HepG2 (cell line): Measurements from ENCODE around the gene DAD1. TPM values are rescaled to one million over a fixed set of nuclear protein-coding genes. Genes with fewer than 3 reads are reported as not detected.
A peak's percentile ranks its signal among the peaks of the same experiment; 100 is the strongest.

Source experiments
- CBX2 ChIP-seq, 2 experiments: fragments of 200-600 bp in 1 of 2; sonication (generic); formaldehyde crosslinking in 1 of 2; IDR thresholded peaks; 2 replicates each; pipeline versions ENCODE4 v1.7.0 to v1.8.1; 2018 to 2022; ENCODE audit warnings: low read depth in 2 of 2, low read length in 1 of 2, mild to moderate bottlenecking in 1 of 2, missing genetic modification reagents in 1 of 2
- ESRRA ChIP-seq: sonication (generic); formaldehyde crosslinking; IDR thresholded peaks from 2 replicates; pipeline ENCODE4 v1.5.1; 2020; ENCODE audit warnings: mild to moderate bottlenecking, low read depth, missing genetic modification reagents
- HNF1A ChIP-seq, 2 experiments: sonication (generic) in 1 of 2; formaldehyde crosslinking in 1 of 2; IDR thresholded peaks; 2 replicates each; pipeline versions ENCODE4 v1.4.0 to v1.6.1; 2016 to 2020; ENCODE audit warnings: borderline replicate concordance in 1 of 2, low read depth in 1 of 2, mild to moderate bottlenecking in 1 of 2, missing genetic modification reagents in 1 of 2
- NCOA2 ChIP-seq: sonication (generic); formaldehyde crosslinking; IDR thresholded peaks from 2 replicates; pipeline ENCODE4 v1.8.0; 2022; ENCODE audit warnings: inconsistent platforms
- NR2F6 ChIP-seq, 2 experiments: IDR thresholded peaks; 2 replicates each; pipeline ENCODE4 v1.6.1; 2016; ENCODE audit warnings: antibody characterized with exemption in 1 of 2, mild to moderate bottlenecking in 1 of 2
- RARA ChIP-seq: IDR thresholded peaks from 2 replicates; pipeline ENCODE4 v1.6.1; 2016; ENCODE audit warnings: missing genetic modification reagents, missing compliant biosample characterization
- RBFOX2 ChIP-seq: fragments of 200-400 bp; formaldehyde crosslinking; IDR thresholded peaks from 2 replicates; pipeline ENCODE4 v1.6.1; 2017; ENCODE audit warnings: low read depth, mild to moderate bottlenecking, low read length
- SAP130 ChIP-seq: IDR thresholded peaks from 2 replicates; pipeline ENCODE4 v1.6.1; 2016; ENCODE audit warnings: low read depth
- SOX13 ChIP-seq, 3 experiments: fragments of 450-650 bp in 1 of 3; sonication (generic) in 1 of 3; formaldehyde crosslinking in 1 of 3; IDR thresholded peaks in 2 of 3; conservative IDR thresholded peaks in 1 of 3; 2 replicates each; pipeline versions ENCODE4 v1.5.0 to v1.6.1; 2016 to 2020; ENCODE audit warnings: antibody characterized with exemption in 1 of 3, mild to moderate bottlenecking in 1 of 3, missing compliant biosample characterization in 1 of 3, missing genetic modification reagents in 1 of 3, moderate library complexity in 1 of 3
- SRF ChIP-seq: IDR thresholded peaks from 2 replicates; pipeline ENCODE4 v1.6.1; 2011; ENCODE audit warnings: mild to moderate bottlenecking, low read depth, low read length, moderate library complexity
- TEF ChIP-seq: sonication (generic); formaldehyde crosslinking; IDR thresholded peaks from 2 replicates; pipeline ENCODE4 v1.5.0; 2020; ENCODE audit warnings: missing genetic modification reagents
- THYN1 ChIP-seq: sonication (generic); formaldehyde crosslinking; IDR thresholded peaks from 2 replicates; pipeline ENCODE4 v1.8.1; 2023; ENCODE audit warnings: low read depth, mild to moderate bottlenecking, moderate library complexity, missing genetic modification reagents, borderline replicate concordance
- ZGPAT ChIP-seq: IDR thresholded peaks from 2 replicates; pipeline ENCODE4 v1.6.1; 2016; ENCODE audit warnings: mild to moderate bottlenecking
- polyA plus RNA-seq, 8 experiments: library from polyadenylated mRNA; depleted of rRNA in 3 of 8; stranded (reverse) in 7 of 8; unstranded in 1 of 8; fragments of >200 nt; fragmentation: Illumina TruSeq in 4 of 8; extraction: Trizol in 4 of 8; gene quantifications; 2 replicates each; pipeline versions ENCODE4 v1.2.1 to v1.2.3, GENCODE V29; 2011 to 2016; ENCODE audit warnings: low read depth in 4 of 8, missing spikeins in 1 of 8, mixed read lengths in 1 of 8; ENCODE audit not compliant: insufficient read depth in 1 of 8
- total RNA-seq, 5 experiments: library from RNA; depleted of rRNA; stranded (reverse); fragments of >200 nt; fragmentation: Illumina TruSeq; extraction: Trizol; gene quantifications; 2 replicates each; pipeline ENCODE4 v1.2.3, GENCODE V29; 2016; ENCODE audit warnings: low read depth in 1 of 5
- TF ChIP-seq, protein P1 (sequence below): sonication (generic); formaldehyde crosslinking; IDR thresholded peaks from 2 replicates; pipeline ENCODE4 v1.4.0; 2020; ENCODE audit warnings: missing genetic modification reagents
- TF ChIP-seq, protein P2 (sequence below): sonication (generic); formaldehyde crosslinking; IDR thresholded peaks from 2 replicates; pipeline ENCODE4 v1.4.0; 2020; ENCODE audit warnings: low read depth, missing genetic modification reagents

DAD1 gene
- total and polyA plus RNA-seq, 2 of the 13 experiments (the other 11 are each of a cell fraction or from before 2014, with no cell fraction given): 558 to 626 TPM

GRCh38 chr14:22572562-22573058 lies 16.4 kb downstream of the DAD1 start (continued):
- TF ChIP-seq ESRRA (CRISPR knock-in tag) (0 out of 2 replicates have a peak, but pooled peaks have one; percentile 45), SRF (no peak), TEF (CRISPR knock-in tag) (no peak), HNF1A (IDR thresholded peaks at IDR 0.05; ENCODE audit: low read depth) (no peak), HNF1A (CRISPR knock-in tag; IDR thresholded peaks at IDR 0.05; ENCODE audit: borderline replicate concordance) (peak; percentile 28; the same call in 1 of the 2 replicates), NR2F6 (IDR thresholded peaks at IDR 0.05) (peak; percentile 92), NR2F6 (CRISPR knock-in tag; IDR thresholded peaks at IDR 0.05) (peak; percentile 88), RARA (CRISPR knock-in tag) (peak; percentile 80), ZGPAT (0 out of 2 replicates have a peak, but pooled peaks have one; percentile 52), NCOA2 (peak; percentile 82), SAP130 (CRISPR knock-in tag) (peak; percentile 36; the same call in 1 of the 2 replicates), SOX13 (IDR thresholded peaks at IDR 0.05) (no peak), SOX13 (CRISPR knock-in tag; conservative IDR thresholded peaks at IDR 0.05 in 1 of 2, IDR thresholded peaks at IDR 0.05 in 1 of 2) (peak in 1 of 2 experiments; percentile 64; a peak in 2 of 4 replicates), CBX2 (IDR thresholded peaks at IDR 0.05; ENCODE audit: low read depth, low read length) (no peak), CBX2 (CRISPR knock-in tag; IDR thresholded peaks at IDR 0.05; ENCODE audit: low read depth) (no peak), THYN1 (CRISPR knock-in tag) (no peak), RBFOX2 (no peak)
- TF ChIP-seq, protein P1, sequence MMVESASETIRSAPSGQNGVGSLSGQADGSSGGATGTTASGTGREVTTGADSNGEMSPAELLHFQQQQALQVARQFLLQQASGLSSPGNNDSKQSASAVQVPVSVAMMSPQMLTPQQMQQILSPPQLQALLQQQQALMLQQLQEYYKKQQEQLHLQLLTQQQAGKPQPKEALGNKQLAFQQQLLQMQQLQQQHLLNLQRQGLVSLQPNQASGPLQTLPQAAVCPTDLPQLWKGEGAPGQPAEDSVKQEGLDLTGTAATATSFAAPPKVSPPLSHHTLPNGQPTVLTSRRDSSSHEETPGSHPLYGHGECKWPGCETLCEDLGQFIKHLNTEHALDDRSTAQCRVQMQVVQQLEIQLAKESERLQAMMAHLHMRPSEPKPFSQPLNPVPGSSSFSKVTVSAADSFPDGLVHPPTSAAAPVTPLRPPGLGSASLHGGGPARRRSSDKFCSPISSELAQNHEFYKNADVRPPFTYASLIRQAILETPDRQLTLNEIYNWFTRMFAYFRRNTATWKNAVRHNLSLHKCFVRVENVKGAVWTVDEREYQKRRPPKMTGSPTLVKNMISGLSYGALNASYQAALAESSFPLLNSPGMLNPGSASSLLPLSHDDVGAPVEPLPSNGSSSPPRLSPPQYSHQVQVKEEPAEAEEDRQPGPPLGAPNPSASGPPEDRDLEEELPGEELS (CRISPR knock-in tag): peak; percentile 75
- TF ChIP-seq, protein P2, sequence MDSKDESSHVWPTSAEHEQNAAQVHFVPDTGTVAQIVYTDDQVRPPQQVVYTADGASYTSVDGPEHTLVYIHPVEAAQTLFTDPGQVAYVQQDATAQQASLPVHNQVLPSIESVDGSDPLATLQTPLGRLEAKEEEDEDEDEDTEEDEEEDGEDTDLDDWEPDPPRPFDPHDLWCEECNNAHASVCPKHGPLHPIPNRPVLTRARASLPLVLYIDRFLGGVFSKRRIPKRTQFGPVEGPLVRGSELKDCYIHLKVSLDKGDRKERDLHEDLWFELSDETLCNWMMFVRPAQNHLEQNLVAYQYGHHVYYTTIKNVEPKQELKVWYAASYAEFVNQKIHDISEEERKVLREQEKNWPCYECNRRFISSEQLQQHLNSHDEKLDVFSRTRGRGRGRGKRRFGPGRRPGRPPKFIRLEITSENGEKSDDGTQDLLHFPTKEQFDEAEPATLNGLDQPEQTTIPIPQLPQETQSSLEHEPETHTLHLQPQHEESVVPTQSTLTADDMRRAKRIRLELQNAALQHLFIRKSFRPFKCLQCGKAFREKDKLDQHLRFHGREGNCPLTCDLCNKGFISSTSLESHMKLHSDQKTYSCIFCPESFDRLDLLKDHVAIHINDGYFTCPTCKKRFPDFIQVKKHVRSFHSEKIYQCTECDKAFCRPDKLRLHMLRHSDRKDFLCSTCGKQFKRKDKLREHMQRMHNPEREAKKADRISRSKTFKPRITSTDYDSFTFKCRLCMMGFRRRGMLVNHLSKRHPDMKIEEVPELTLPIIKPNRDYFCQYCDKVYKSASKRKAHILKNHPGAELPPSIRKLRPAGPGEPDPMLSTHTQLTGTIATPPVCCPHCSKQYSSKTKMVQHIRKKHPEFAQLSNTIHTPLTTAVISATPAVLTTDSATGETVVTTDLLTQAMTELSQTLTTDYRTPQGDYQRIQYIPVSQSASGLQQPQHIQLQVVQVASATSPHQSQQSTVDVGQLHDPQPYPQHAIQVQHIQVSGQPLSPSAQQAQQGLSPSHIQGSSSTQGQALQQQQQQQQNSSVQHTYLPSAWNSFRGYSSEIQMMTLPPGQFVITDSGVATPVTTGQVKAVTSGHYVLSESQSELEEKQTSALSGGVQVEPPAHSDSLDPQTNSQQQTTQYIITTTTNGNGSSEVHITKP (CRISPR knock-in tag): peak; percentile 84; the same call in 1 of the 2 replicates
